Fibroblast of lung (primary cell): ENCODE data around the gene ALOX5.

Source experiments
- EZH2 ChIP-seq: IDR thresholded peaks from 2 replicates; pipeline ENCODE4 v1.5.1; 2012; ENCODE audit warnings: low read length, control low read depth, mild to moderate bottlenecking; ENCODE audit errors: missing control alignments
- TF ChIP-seq, protein P1 (sequence below), 2 donors: IDR thresholded peaks in 1 of 2; conservative IDR thresholded peaks in 1 of 2; 1 replicate in 1 of 2; 2 replicates in 1 of 2; pipeline ENCODE4 v1.5.1; 2011 to 2012; ENCODE audit warnings: low read length in 2 of 2, control low read depth in 1 of 2, inconsistent platforms in 1 of 2, low read depth in 1 of 2, mild to moderate bottlenecking in 1 of 2

DNA sequence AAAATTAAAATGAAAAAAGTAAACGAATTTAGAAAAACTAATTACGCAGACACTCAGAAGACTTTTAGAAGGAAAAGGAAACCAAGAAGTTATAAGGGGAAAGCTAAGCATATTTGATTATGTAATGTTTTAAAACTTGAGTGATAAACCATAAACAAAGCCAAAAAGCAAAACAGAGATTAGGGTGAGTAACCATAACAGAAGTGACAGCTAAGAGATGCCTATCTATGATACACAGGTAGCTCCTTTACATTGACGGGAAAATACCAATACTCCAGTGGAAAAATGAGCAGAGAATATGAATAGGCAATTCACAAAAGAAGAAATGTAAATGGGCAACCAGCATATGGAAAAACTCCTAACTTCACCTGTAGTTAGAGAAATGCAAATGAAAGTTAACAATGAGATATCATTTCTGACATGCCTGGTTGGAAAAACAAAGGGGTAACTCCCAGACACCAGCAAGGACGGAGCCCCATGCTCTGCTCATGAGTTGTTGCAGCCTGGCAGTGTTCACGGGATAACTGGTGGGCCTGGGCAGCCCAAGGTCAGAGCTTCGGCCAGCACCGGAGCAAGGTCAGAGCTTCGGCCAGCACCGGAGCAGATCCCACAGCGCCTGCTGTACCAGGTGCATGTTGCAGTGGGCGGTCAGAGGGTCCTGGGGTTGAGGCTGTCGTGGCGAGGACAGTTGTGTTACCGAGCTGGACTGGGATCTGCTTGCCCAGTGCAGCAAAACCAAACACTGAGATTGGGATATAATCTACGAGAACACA lies 58.9 kb downstream of the ALOX5 start:
- TF ChIP-seq, protein P1, sequence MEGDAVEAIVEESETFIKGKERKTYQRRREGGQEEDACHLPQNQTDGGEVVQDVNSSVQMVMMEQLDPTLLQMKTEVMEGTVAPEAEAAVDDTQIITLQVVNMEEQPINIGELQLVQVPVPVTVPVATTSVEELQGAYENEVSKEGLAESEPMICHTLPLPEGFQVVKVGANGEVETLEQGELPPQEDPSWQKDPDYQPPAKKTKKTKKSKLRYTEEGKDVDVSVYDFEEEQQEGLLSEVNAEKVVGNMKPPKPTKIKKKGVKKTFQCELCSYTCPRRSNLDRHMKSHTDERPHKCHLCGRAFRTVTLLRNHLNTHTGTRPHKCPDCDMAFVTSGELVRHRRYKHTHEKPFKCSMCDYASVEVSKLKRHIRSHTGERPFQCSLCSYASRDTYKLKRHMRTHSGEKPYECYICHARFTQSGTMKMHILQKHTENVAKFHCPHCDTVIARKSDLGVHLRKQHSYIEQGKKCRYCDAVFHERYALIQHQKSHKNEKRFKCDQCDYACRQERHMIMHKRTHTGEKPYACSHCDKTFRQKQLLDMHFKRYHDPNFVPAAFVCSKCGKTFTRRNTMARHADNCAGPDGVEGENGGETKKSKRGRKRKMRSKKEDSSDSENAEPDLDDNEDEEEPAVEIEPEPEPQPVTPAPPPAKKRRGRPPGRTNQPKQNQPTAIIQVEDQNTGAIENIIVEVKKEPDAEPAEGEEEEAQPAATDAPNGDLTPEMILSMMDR (conservative IDR thresholded peaks at IDR 0.05 in 1 of 2, IDR thresholded peaks at IDR 0.05 in 1 of 2; ENCODE audit: low read depth in 1 of 2, low read length in 2 of 2): no peak
- TF ChIP-seq EZH2: no peak
